Activated T-cell treated with anti-CD3 and anti-CD28 coated beads, Interleukin-2, amount 50 U/mL, for 4 hours (primary cell): ENCODE results near the gene PDGFB. TPM values are rescaled to one million over a fixed set of nuclear protein-coding genes. Genes with fewer than 3 reads are reported as not detected.

Experiments used
- ATAC-seq, 2 donors: fragments of 200-7000 bp; cut with Tn5 transposase; one replicate each; pipeline ENCODE4 v1.10.0; 2021
- DNase-seq: peaks from one replicate; pipeline ENCODE4 v3.0.0-alpha.2; 2020
- H3K27me3 Mint-ChIP-seq: one replicate; pipeline ENCODE4 v1.8.0; 2021; ENCODE audit warnings: low read depth, mixed read lengths
- H3K36me3 Mint-ChIP-seq: one replicate; pipeline ENCODE4 v1.8.0; 2022; ENCODE audit warnings: mixed read lengths; ENCODE audit not compliant: insufficient read depth
- H3K4me1 Mint-ChIP-seq: one replicate; pipeline ENCODE4 v1.8.0; 2021; ENCODE audit warnings: low read depth, mixed read lengths
- H3K4me3 Mint-ChIP-seq: one replicate; pipeline ENCODE4 v1.8.0; 2021; ENCODE audit warnings: mild to moderate bottlenecking, moderate library complexity, mixed read lengths
- H3K9me3 Mint-ChIP-seq: one replicate; pipeline ENCODE4 v1.8.0; 2021; ENCODE audit warnings: mixed read lengths
- total RNA-seq, 3 donors: library from RNA; stranded (reverse); gene quantifications; one replicate each; pipeline ENCODE4 v1.2.1, GENCODE V29; 2021

PDGFB gene
- total RNA-seq, 3 donors from 2014 or later = 0.35 to 2.1 (median 0.84) TPM

- DNase-seq (no peak), ATAC-seq (no peak)
- Mint-ChIP-seq H3K36me3 (no peaks in the 10 kb centered on the region), H3K4me1 (peaks cover 4% of the 10 kb centered on the region), H3K9me3 (peaks cover 7% of the 10 kb centered on the region), H3K4me3 (no peak overlapping the region), H3K27me3 (peaks cover 6% of the 10 kb centered on the region)
Observed at GRCh38 chr22:39283322-39284141, 38.8 kb upstream of the PDGFB start.

GRCh38 chr22:39282645-39283321 lies 38.0 kb upstream of the PDGFB start:
- DNase-seq = no peak

GRCh38 chr22:39281126-39281525 lies 36.3 kb upstream of the PDGFB start:
- ATAC-seq (no peak), DNase-seq (no peak)
- Mint-ChIP-seq H3K9me3 (peaks cover 11% of the 10 kb centered on the region), H3K4me1 (no peaks in the 10 kb centered on the region), H3K4me3 (no peak overlapping the region), H3K27me3 (peaks cover 10% of the 10 kb centered on the region), H3K36me3 (no peaks in the 10 kb centered on the region)

More at GRCh38 chr22:39282645-39283321, 38.0 kb upstream of the PDGFB start:
- Mint-ChIP-seq H3K4me1 (peaks cover 4% of the 10 kb centered on the region), H3K4me3 (no peak overlapping the region), H3K9me3 (peaks cover 7% of the 10 kb centered on the region), H3K27me3 (peaks cover 6% of the 10 kb centered on the region), H3K36me3 (no peaks in the 10 kb centered on the region)
- ATAC-seq = no peak

DNA sequence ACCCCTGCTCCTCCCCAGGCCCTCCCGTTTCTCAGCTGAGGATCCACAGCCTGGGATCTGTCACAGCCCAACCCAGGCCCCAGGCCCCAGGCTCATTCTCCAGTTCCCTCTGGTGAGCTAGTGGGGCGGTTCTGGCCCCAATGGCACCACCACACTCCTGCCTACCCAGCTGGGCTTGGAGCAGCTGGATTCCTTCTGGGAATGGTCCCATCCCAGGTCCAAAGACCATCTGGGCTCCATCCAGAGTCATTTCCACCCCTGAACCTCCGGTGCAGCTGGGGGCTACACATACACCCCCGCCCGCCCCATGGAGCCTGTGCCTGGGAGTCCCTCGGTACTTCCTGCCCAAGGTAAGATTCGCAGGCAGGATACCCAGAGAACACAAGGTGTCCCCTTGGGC lies 35.5 kb upstream of the PDGFB start:
- Mint-ChIP-seq H3K27me3 (peaks cover 11% of the 10 kb centered on the region), H3K4me3 (no peak overlapping the region), H3K9me3 (peaks cover 11% of the 10 kb centered on the region), H3K4me1 (no peaks in the 10 kb centered on the region), H3K36me3 (no peaks in the 10 kb centered on the region)
- no peak for ATAC-seq
- no peak for DNase-seq

DNA sequence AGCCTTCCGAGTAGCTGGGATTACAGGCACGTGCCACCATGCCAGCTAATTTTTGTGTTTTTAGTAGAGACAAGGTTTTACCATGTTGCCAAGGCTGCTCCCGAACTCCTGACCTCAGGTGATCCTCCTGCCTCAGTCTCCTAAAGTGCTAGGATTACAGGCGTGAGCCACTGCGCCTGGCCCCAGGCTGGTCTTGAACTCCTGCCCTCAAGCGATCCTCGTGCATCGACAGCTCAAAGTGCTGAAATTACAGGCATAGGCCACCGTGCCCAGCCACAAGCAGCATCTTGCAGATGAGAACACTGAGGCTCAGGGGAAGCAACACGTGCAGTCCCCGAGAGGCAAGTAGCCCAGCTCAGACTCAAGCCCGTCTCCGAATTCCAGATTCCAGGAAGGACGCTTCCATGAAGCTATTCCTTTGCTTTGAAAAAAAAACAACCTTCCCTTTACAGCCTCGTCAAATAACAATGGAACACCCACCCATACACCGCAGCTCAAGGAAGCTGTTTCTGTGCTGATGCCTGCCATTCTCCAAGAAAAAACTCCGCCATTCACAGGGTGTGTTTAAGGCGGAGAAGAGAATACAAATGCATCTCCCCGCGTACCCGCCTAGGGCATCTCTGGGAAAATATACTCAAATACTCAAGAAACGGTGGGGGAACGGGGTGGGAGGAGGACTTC lies 34.5 kb upstream of the PDGFB start:
- Mint-ChIP-seq H3K4me3 (no peak overlapping the region), H3K4me1 (no peaks in the 10 kb centered on the region), H3K36me3 (no peaks in the 10 kb centered on the region), H3K9me3 (peaks cover 4% of the 10 kb centered on the region), H3K27me3 (peaks cover 11% of the 10 kb centered on the region)
- ATAC-seq (no peak), DNase-seq (no peak)

- H3K4me1 Mint-ChIP-seq = no peaks in the 10 kb centered on the region
- peaks cover 11% of the 10 kb centered on the region for H3K27me3 Mint-ChIP-seq
- no peak for DNase-seq
- ATAC-seq = no peak
- H3K9me3 Mint-ChIP-seq = peaks cover 4% of the 10 kb centered on the region
- H3K36me3 Mint-ChIP-seq = no peaks in the 10 kb centered on the region
- H3K4me3 Mint-ChIP-seq = no peak overlapping the region
Observed at GRCh38 chr22:39278040-39278439, 33.3 kb upstream of the PDGFB start.

- Mint-ChIP-seq H3K27me3 (peaks cover 11% of the 10 kb centered on the region), H3K4me1 (no peaks in the 10 kb centered on the region), H3K4me3 (no peak overlapping the region), H3K36me3 (no peaks in the 10 kb centered on the region), H3K9me3 (peaks cover 4% of the 10 kb centered on the region)
- DNase-seq (no peak), ATAC-seq (no peak)
Observed at GRCh38 chr22:39277142-39277607, 32.4 kb upstream of the PDGFB start.

GRCh38 chr22:39276440-39277141 lies 31.8 kb upstream of the PDGFB start:
- H3K4me3 Mint-ChIP-seq = no peak overlapping the region
- peaks cover 11% of the 10 kb centered on the region for H3K27me3 Mint-ChIP-seq
- no peak for DNase-seq
- H3K9me3 Mint-ChIP-seq = peaks cover 4% of the 10 kb centered on the region
- H3K36me3 Mint-ChIP-seq = no peaks in the 10 kb centered on the region
- ATAC-seq = no peak
- no peaks in the 10 kb centered on the region for H3K4me1 Mint-ChIP-seq

DNA sequence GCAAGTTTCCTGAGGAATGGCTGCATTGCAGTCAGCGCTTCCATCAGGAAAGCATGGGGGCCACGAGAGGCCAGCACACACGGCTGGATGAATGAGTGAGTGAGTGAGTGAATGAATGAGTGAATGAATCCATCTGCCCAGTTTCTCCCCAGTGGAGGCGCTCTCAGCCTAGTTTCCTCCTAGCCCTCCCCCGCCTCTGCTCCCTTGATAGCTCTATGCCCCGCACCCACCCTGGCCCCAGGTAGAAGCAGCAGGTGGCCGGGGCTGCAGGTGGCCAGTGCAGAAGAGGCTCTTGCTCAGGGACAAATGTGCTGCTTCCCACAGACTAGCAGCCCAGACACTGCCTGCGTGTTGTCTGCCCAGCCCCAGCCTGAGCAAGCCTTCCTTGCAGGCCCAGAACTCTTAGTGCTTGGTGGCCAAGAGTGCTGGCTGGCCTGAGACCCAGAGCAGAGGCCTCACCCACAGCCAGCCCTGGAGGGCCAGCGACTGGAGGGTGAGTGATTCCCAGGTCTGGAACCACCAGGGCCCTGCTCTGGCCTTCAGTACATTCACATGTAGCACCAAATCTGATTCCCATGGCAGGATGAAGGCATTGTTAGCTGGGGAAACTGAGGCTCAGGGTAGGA lies 31.1 kb upstream of the PDGFB start:
- no peak overlapping the region for H3K4me3 Mint-ChIP-seq
- peaks cover 7% of the 10 kb centered on the region for H3K9me3 Mint-ChIP-seq

GRCh38 chr22:39273950-39274887 lies 29.4 kb upstream of the PDGFB start:
- H3K9me3 Mint-ChIP-seq = peaks cover 7% of the 10 kb centered on the region
- H3K4me1 Mint-ChIP-seq = no peaks in the 10 kb centered on the region
- ATAC-seq = no peak
- no peak overlapping the region for H3K4me3 Mint-ChIP-seq
- no peak for DNase-seq
- H3K36me3 Mint-ChIP-seq = no peaks in the 10 kb centered on the region
- H3K27me3 Mint-ChIP-seq = peaks cover 9% of the 10 kb centered on the region

More for the DNA sequence above, 31.1 kb upstream of the PDGFB start:
- Mint-ChIP-seq H3K4me1 (no peaks in the 10 kb centered on the region), H3K36me3 (no peaks in the 10 kb centered on the region), H3K27me3 (peaks cover 11% of the 10 kb centered on the region)
- no peak for DNase-seq
- no peak for ATAC-seq

DNA sequence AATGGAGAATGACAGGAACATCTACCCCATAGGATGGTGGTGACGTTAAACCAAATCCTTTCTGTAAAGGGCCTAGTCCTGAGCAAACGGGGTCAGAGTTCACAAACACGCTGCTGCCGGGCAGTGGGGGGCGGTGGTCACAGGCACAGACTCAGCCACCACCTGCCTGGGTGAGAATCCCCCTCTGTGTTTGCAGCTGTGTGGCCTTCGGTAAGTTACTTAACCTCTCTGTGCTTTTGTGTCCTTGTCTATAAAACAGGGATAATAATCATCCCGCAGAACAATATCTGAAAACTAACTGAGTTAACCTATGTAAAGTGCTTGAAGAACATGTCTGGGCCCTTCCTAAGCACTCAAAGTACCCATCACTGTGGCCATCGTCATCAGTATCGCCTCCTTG lies 26.0 kb upstream of the PDGFB start:
- H3K36me3 Mint-ChIP-seq = no peaks in the 10 kb centered on the region
- no peaks in the 10 kb centered on the region for H3K4me1 Mint-ChIP-seq
- no peak for ATAC-seq
- no peak for DNase-seq
- no peak overlapping the region for H3K4me3 Mint-ChIP-seq
- H3K27me3 Mint-ChIP-seq = no peaks in the 10 kb centered on the region
- peaks cover 4% of the 10 kb centered on the region for H3K9me3 Mint-ChIP-seq

- no peaks in the 10 kb centered on the region for H3K4me1 Mint-ChIP-seq
- ATAC-seq = no peak
- peaks cover 4% of the 10 kb centered on the region for H3K9me3 Mint-ChIP-seq
- H3K27me3 Mint-ChIP-seq = no peaks in the 10 kb centered on the region
- no peak for DNase-seq
- H3K4me3 Mint-ChIP-seq = no peak overlapping the region
- H3K36me3 Mint-ChIP-seq = no peaks in the 10 kb centered on the region
Observed at GRCh38 chr22:39270280-39270679, 25.5 kb upstream of the PDGFB start.
